Measurements from ENCODE around the gene ASB5.

ASB5 gene

GRCh38 chr4:176195184-176195978 is 73.6 kb downstream of the ASB5 start, which contains the start of gene SPATA4:
Gene SPATA4, minus strand, starts transcription at chr4:176195585. Its CDS starts 23 bp downstream, at chr4:176195562.
- peak within 1 kb of the TSS; percentile 90 for H3K27ac ChIP-seq (ENCODE audit: low read depth, low read length)
- no peaks in the 10 kb centered on the region for H3K79me2 ChIP-seq (ENCODE audit: control insufficient read depth, insufficient read depth, low read length, unreplicated experiment)
- H3K4me3 ChIP-seq (ENCODE audit: low read depth, low read length): peak within 1 kb of the TSS; percentile 80
- H3K4me1 ChIP-seq (ENCODE audit: control insufficient read depth, insufficient read depth, low read length, unreplicated experiment): peaks cover 34% of the 10 kb centered on the region
- H3K36me3 ChIP-seq (ENCODE audit: insufficient read depth, low read length): no peaks in the 10 kb centered on the region
- peak within 1 kb of the TSS; percentile 99 for H2AFZ ChIP-seq (ENCODE audit: low read length, unreplicated experiment)
- H3K27me3 ChIP-seq (ENCODE audit: insufficient read depth, low read length): no peaks in the 10 kb centered on the region

GRCh38 chr4:176193938-176194337 is 75.1 kb downstream of the ASB5 start:
- peak overlapping the region; percentile 48 for H3K4me3 ChIP-seq (ENCODE audit: low read depth, low read length)
- H3K4me1 ChIP-seq (ENCODE audit: control insufficient read depth, insufficient read depth, low read length, unreplicated experiment): peaks cover 34% of the 10 kb centered on the region
- no peaks in the 10 kb centered on the region for H3K27me3 ChIP-seq (ENCODE audit: insufficient read depth, low read length)
- no peaks in the 10 kb centered on the region for H3K36me3 ChIP-seq (ENCODE audit: insufficient read depth, low read length)
- no peaks in the 10 kb centered on the region for H3K79me2 ChIP-seq (ENCODE audit: control insufficient read depth, insufficient read depth, low read length, unreplicated experiment)
- peak overlapping the region; percentile 42 for H2AFZ ChIP-seq (ENCODE audit: low read length, unreplicated experiment)
- H3K27ac ChIP-seq (ENCODE audit: low read depth, low read length): peak overlapping the region; percentile 90

GRCh38 chr4:176193126-176193525 is 75.9 kb downstream of the ASB5 start:
- H3K36me3 ChIP-seq (ENCODE audit: insufficient read depth, low read length): no peaks in the 10 kb centered on the region
- peak overlapping the region; percentile 91 for H2AFZ ChIP-seq (ENCODE audit: low read length, unreplicated experiment)
- peaks cover 34% of the 10 kb centered on the region for H3K4me1 ChIP-seq (ENCODE audit: control insufficient read depth, insufficient read depth, low read length, unreplicated experiment)
- H3K27me3 ChIP-seq (ENCODE audit: insufficient read depth, low read length): no peaks in the 10 kb centered on the region
- peak overlapping the region; percentile 90 for H3K27ac ChIP-seq (ENCODE audit: low read depth, low read length)
- H3K4me3 ChIP-seq (ENCODE audit: low read depth, low read length): peak overlapping the region; percentile 23; the same call in 1 of the 2 replicates
- no peaks in the 10 kb centered on the region for H3K79me2 ChIP-seq (ENCODE audit: control insufficient read depth, insufficient read depth, low read length, unreplicated experiment)

- H3K36me3 ChIP-seq (ENCODE audit: insufficient read depth, low read length): no peaks in the 10 kb centered on the region
- H3K27ac ChIP-seq (ENCODE audit: low read depth, low read length): peak overlapping the region; percentile 90
- H3K79me2 ChIP-seq (ENCODE audit: control insufficient read depth, insufficient read depth, low read length, unreplicated experiment): no peaks in the 10 kb centered on the region
- peak overlapping the region; percentile 23; the same call in 1 of the 2 replicates for H3K4me3 ChIP-seq (ENCODE audit: low read depth, low read length)
- peak overlapping the region; percentile 55 for H2AFZ ChIP-seq (ENCODE audit: low read length, unreplicated experiment)
- peaks cover 34% of the 10 kb centered on the region for H3K4me1 ChIP-seq (ENCODE audit: control insufficient read depth, insufficient read depth, low read length, unreplicated experiment)
- H3K27me3 ChIP-seq (ENCODE audit: insufficient read depth, low read length): no peaks in the 10 kb centered on the region
Measured at GRCh38 chr4:176191974-176192373, 77.0 kb downstream of the ASB5 start.

GRCh38 chr4:176189891-176190795 is 78.9 kb downstream of the ASB5 start:
- Histone ChIP-seq H3K4me3 (ENCODE audit: low read depth, low read length) (no peak overlapping the region), H3K27ac (ENCODE audit: low read depth, low read length) (no peak overlapping the region), H2AFZ (ENCODE audit: low read length, unreplicated experiment) (no peak overlapping the region), H3K79me2 (ENCODE audit: control insufficient read depth, insufficient read depth, low read length, unreplicated experiment) (no peaks in the 10 kb centered on the region), H3K4me1 (ENCODE audit: control insufficient read depth, insufficient read depth, low read length, unreplicated experiment) (peaks cover 31% of the 10 kb centered on the region), H3K36me3 (ENCODE audit: insufficient read depth, low read length) (no peaks in the 10 kb centered on the region), H3K27me3 (ENCODE audit: insufficient read depth, low read length) (no peaks in the 10 kb centered on the region)

- no peaks in the 10 kb centered on the region for H3K27me3 ChIP-seq (ENCODE audit: insufficient read depth, low read length)
- peaks cover 23% of the 10 kb centered on the region for H3K4me1 ChIP-seq (ENCODE audit: control insufficient read depth, insufficient read depth, low read length, unreplicated experiment)
- H2AFZ ChIP-seq (ENCODE audit: low read length, unreplicated experiment): no peak overlapping the region
- H3K27ac ChIP-seq (ENCODE audit: low read depth, low read length): no peak overlapping the region
- H3K79me2 ChIP-seq (ENCODE audit: control insufficient read depth, insufficient read depth, low read length, unreplicated experiment): no peaks in the 10 kb centered on the region
- H3K36me3 ChIP-seq (ENCODE audit: insufficient read depth, low read length): no peaks in the 10 kb centered on the region
- H3K4me3 ChIP-seq (ENCODE audit: low read depth, low read length): no peak overlapping the region
Measured at GRCh38 chr4:176188654-176189053, 80.4 kb downstream of the ASB5 start.

GRCh38 chr4:176187624-176188023 is 81.4 kb downstream of the ASB5 start:
- H2AFZ ChIP-seq (ENCODE audit: low read length, unreplicated experiment): no peak overlapping the region
- no peak overlapping the region for H3K4me3 ChIP-seq (ENCODE audit: low read depth, low read length)
- no peaks in the 10 kb centered on the region for H3K79me2 ChIP-seq (ENCODE audit: control insufficient read depth, insufficient read depth, low read length, unreplicated experiment)
- H3K27me3 ChIP-seq (ENCODE audit: insufficient read depth, low read length): no peaks in the 10 kb centered on the region
- H3K4me1 ChIP-seq (ENCODE audit: control insufficient read depth, insufficient read depth, low read length, unreplicated experiment): peaks cover 12% of the 10 kb centered on the region
- no peaks in the 10 kb centered on the region for H3K36me3 ChIP-seq (ENCODE audit: insufficient read depth, low read length)
- no peak overlapping the region for H3K27ac ChIP-seq (ENCODE audit: low read depth, low read length)

GRCh38 chr4:176186671-176187395 is 82.2 kb downstream of the ASB5 start:
- no peak overlapping the region for H3K27ac ChIP-seq (ENCODE audit: low read depth, low read length)
- H2AFZ ChIP-seq (ENCODE audit: low read length, unreplicated experiment): no peak overlapping the region
- H3K4me3 ChIP-seq (ENCODE audit: low read depth, low read length): no peak overlapping the region
- H3K27me3 ChIP-seq (ENCODE audit: insufficient read depth, low read length): no peaks in the 10 kb centered on the region
- H3K4me1 ChIP-seq (ENCODE audit: control insufficient read depth, insufficient read depth, low read length, unreplicated experiment): peaks cover 4% of the 10 kb centered on the region
- H3K79me2 ChIP-seq (ENCODE audit: control insufficient read depth, insufficient read depth, low read length, unreplicated experiment): no peaks in the 10 kb centered on the region
- H3K36me3 ChIP-seq (ENCODE audit: insufficient read depth, low read length): no peaks in the 10 kb centered on the region

- H3K4me1 ChIP-seq (ENCODE audit: control insufficient read depth, insufficient read depth, low read length, unreplicated experiment): no peaks in the 10 kb centered on the region
- H3K27ac ChIP-seq (ENCODE audit: low read depth, low read length): no peak overlapping the region
- H2AFZ ChIP-seq (ENCODE audit: low read length, unreplicated experiment): no peak overlapping the region
- H3K4me3 ChIP-seq (ENCODE audit: low read depth, low read length): no peak overlapping the region
- H3K36me3 ChIP-seq (ENCODE audit: insufficient read depth, low read length): no peaks in the 10 kb centered on the region
- H3K27me3 ChIP-seq (ENCODE audit: insufficient read depth, low read length): no peaks in the 10 kb centered on the region
- H3K79me2 ChIP-seq (ENCODE audit: control insufficient read depth, insufficient read depth, low read length, unreplicated experiment): no peaks in the 10 kb centered on the region
Measured at GRCh38 chr4:176186067-176186466, 83.0 kb downstream of the ASB5 start.

- Histone ChIP-seq H3K4me3 (ENCODE audit: low read depth, low read length) (no peak overlapping the region), H2AFZ (ENCODE audit: low read length, unreplicated experiment) (no peak overlapping the region), H3K4me1 (ENCODE audit: control insufficient read depth, insufficient read depth, low read length, unreplicated experiment) (no peaks in the 10 kb centered on the region), H3K27me3 (ENCODE audit: insufficient read depth, low read length) (no peaks in the 10 kb centered on the region), H3K79me2 (ENCODE audit: control insufficient read depth, insufficient read depth, low read length, unreplicated experiment) (no peaks in the 10 kb centered on the region), H3K36me3 (ENCODE audit: insufficient read depth, low read length) (no peaks in the 10 kb centered on the region), H3K27ac (ENCODE audit: low read depth, low read length) (no peak overlapping the region)
Measured at GRCh38 chr4:176185051-176185450, 84.0 kb downstream of the ASB5 start.

Data from ACC112 (cell line).